HG03139 (cell line): ENCODE measurements around the gene ABLIM2.

Experiments used
- ATAC-seq: cut with Tn5 transposase; IDR thresholded peaks from one replicate; pipeline ENCODE4 v1.9.1; 2021; ENCODE audit not compliant: unreplicated experiment

Gene ABLIM2

GRCh38 chr4:8088966-8089491 lies 69.6 kb downstream of the ABLIM2 start:
- ATAC-seq, result no peak

- ATAC-seq, result no peak
Measured at GRCh38 chr4:8087921-8088495, 70.6 kb downstream of the ABLIM2 start.

- no peak for ATAC-seq
Measured at GRCh38 chr4:8086783-8087445, 71.7 kb downstream of the ABLIM2 start.

GRCh38 chr4:8085491-8086117 lies 73.0 kb downstream of the ABLIM2 start:
- no peak for ATAC-seq

- no peak for ATAC-seq
Measured at GRCh38 chr4:8084712-8085490, 73.7 kb downstream of the ABLIM2 start.

- ATAC-seq, result no peak
Measured at GRCh38 chr4:8084031-8084660, 74.5 kb downstream of the ABLIM2 start.

- ATAC-seq, result no peak
Measured at GRCh38 chr4:8083086-8083825, 75.4 kb downstream of the ABLIM2 start.

GRCh38 chr4:8082517-8083055 lies 76.0 kb downstream of the ABLIM2 start:
- ATAC-seq, result no peak

- no peak for ATAC-seq
Measured at GRCh38 chr4:8081621-8082516, 76.7 kb downstream of the ABLIM2 start.

GRCh38 chr4:8081171-8081570 lies 77.4 kb downstream of the ABLIM2 start:
- ATAC-seq, result no peak

- ATAC-seq, result no peak
Measured at GRCh38 chr4:8080754-8081065, 77.9 kb downstream of the ABLIM2 start.

- ATAC-seq, result no peak
Measured at GRCh38 chr4:8079916-8080753, 78.5 kb downstream of the ABLIM2 start.

- ATAC-seq, result no peak
Measured at GRCh38 chr4:8079031-8079885, 79.4 kb downstream of the ABLIM2 start.

GRCh38 chr4:8078610-8079015 lies 80.0 kb downstream of the ABLIM2 start:
- ATAC-seq, result no peak

GRCh38 chr4:8078109-8078494 lies 80.5 kb downstream of the ABLIM2 start:
- no peak for ATAC-seq

GRCh38 chr4:8077181-8078108 lies 81.2 kb downstream of the ABLIM2 start:
- no peak for ATAC-seq
